GM19455 (cell line): ENCODE results near the gene SNAI3.
A peak's percentile ranks its signal among the peaks of the same experiment; 100 is the strongest.

Source experiments
- ATAC-seq: cut with Tn5 transposase; IDR thresholded peaks from one replicate; pipeline ENCODE4 v1.9.1; 2021; ENCODE audit not compliant: unreplicated experiment

SNAI3 gene

GRCh38 chr16:88651989-88652761 is 34.1 kb downstream of the SNAI3 start:
- ATAC-seq = no peak

GRCh38 chr16:88651276-88651988 is 34.9 kb downstream of the SNAI3 start:
- ATAC-seq = peak; percentile 73

DNA sequence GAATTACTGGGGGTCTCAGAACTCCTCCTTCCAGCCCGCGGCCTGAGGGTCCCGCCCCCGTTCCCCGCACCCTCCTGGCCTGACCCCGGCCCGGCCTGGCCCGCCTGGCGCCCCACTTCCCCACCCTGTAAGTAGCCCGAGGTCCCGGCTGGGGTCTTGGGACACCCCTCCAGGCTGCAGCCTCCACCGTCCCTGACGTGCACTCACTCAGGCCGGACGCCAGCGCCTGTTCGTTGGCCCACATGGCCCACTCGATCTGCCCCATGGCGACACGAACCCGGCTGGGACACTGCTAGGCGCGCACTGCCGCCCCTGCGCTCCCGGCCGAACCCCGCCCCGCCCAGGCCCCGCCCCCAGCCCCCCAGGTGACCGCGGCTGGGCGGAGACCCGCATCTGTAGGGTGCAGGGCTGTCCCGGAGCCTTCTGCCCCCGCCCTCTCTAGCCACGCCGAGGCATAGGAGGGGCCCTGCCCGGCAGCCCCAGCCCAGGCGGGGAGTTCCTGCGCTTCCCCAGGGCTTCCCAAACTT is 35.5 kb downstream of the SNAI3 start, which contains the start of gene CYBA:
Gene CYBA (minus strand): TSS at position 305 of the 527 bp plus-strand sequence. CDS start 40 bp downstream, at position 265.
- ATAC-seq = peak; percentile 77

- ATAC-seq = peak; percentile 23
These were observed 36.2 kb downstream of the SNAI3 start for GRCh38 chr16:88649924-88650748.

DNA sequence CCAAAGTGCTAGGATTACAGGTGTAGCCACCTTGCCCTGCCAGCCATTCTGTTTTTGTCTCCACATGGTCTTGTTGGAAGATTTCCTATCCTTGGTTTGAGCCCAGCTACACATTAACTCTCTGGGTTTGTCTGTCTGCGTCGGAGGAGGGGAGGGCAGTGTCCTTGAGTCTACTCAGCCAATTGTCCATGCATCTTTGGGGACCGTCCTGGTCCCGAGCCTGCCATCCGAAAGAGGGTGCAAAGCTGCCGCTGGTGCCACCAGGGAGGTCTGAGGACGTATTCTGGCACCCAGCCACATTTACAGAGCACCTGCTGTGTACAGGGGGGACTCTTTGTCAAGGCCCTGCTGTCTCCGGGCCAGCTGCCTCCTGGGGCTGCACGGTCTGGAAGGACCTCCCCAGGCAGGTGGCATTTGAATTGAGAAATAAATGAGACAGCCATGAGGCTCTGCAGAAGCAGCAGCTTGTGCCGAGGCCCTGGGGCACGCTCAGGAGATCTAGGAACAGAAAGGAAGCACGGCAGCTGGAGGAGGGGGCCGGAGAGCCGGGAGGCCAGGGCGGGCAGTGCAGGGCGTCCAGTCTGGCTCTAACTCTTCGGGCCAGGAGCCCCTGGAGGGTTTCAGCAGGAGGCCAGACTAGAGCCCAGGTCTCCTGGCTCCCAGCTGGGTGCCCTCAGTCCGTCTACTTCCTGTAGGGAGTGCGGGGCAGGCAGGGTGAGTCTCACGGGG is 36.9 kb downstream of the SNAI3 start:
- no peak for ATAC-seq

- ATAC-seq = no peak
These were observed 38.9 kb downstream of the SNAI3 start for GRCh38 chr16:88647178-88648070.

DNA sequence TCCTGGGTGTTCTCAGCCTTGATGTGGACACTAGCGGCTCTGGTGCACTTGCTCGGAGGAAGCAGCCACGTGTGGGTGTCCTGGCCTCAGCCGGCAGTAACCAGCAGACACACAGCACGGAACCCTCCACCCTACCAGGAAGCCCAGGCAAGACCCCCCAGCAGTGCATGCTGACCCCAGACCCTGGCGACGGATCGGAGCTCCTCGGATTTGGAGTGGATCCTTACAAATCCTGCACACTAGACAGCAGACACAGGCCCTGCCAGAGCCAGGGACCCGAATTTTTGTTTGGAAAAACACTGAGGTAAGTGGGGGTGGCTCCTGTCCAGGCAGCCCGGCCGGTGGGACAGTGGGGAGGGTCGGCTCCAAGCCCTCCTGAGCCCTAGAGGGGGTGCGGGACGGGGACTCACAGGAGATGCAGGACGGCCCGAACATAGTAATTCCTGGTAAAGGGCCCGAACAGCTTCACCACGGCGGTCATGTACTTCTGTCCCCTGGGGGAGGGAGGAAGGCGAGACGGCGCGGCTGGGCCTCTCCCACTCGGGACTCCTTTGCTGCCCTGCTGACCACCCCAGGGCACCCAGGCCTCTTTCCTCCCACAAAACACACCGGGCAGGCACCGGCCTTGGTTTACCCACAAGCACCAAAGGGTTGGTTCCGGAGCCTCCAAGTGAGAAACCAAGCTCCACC is 39.8 kb downstream of the SNAI3 start:
- no peak for ATAC-seq

DNA sequence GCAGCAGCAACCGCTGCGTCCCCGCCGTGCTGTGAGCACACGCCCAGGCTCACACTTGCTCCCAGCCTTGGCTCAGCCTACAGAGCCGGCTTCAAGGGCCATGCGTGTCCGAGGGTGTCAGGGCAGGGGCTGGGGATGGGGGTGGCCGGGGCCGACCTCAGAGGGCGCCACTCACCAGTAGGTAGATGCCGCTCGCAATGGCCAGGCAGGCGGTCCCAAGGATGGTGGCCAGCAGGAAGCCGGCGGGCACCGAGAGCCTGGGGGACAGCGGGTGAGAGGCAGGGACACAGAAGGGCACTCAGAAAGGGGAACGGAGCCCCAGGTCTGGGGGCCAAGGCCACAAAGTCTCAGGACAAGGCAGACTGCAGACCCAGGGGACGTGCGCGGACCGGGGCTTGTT is 40.4 kb downstream of the SNAI3 start:
- ATAC-seq = no peak

GRCh38 chr16:88645455-88645854 is 40.9 kb downstream of the SNAI3 start:
- ATAC-seq = no peak

GRCh38 chr16:88643644-88643932 is 42.7 kb downstream of the SNAI3 start:
- ATAC-seq = no peak

- no peak for ATAC-seq
These were observed 43.2 kb downstream of the SNAI3 start for GRCh38 chr16:88642881-88643643.

DNA sequence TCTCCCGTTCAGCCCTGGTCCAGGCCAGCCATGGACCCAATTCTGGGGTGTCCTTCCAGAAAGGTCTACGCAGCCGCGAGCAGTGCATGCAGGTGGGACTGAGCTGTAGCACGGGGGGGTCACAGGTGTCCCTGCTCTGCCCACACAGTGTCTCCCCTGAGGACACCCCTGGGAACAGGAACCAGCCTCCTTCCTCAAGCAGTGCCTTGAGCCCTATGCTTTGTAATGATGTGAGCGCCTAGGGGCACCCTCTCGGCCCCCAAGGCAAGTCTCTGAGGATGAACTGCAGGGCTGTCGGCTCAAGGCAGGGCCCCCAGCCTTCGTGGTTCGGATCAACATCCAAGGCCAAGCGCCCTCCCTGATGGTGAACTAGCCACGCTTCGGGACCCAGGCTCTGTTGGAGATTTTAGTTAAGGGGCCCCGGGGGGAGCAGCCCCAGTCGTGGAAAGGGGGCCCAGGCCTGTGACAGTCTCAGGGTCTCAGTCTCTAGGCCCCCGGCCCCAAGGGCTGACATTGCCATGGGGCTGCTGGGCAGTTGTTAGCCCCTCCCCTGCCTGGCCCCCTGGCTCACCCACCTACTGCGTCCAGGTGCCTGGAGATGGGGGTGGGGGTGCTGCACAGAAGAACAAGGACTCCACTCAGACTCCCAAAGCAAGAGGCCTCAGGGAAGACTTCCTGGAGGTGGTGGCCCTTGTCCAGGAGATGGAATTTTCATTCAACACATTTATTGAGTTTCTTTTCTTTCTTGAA is 45.6 kb downstream of the SNAI3 start:
- ATAC-seq = no peak

DNA sequence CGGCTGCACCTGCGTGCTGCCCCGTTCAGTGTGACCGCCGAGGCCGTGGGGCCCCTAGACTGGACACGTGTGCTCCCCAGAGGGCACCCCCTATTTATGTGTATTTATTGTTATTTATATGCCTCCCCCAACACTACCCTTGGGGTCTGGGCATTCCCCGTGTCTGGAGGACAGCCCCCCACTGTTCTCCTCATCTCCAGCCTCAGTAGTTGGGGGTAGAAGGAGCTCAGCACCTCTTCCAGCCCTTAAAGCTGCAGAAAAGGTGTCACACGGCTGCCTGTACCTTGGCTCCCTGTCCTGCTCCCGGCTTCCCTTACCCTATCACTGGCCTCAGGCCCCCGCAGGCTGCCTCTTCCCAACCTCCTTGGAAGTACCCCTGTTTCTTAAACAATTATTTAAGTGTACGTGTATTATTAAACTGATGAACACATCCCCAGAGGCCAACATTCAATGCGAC is 46.2 kb downstream of the SNAI3 start:
- ATAC-seq = no peak

GRCh38 chr16:88639231-88640038 is 46.9 kb downstream of the SNAI3 start:
- ATAC-seq = no peak

DNA sequence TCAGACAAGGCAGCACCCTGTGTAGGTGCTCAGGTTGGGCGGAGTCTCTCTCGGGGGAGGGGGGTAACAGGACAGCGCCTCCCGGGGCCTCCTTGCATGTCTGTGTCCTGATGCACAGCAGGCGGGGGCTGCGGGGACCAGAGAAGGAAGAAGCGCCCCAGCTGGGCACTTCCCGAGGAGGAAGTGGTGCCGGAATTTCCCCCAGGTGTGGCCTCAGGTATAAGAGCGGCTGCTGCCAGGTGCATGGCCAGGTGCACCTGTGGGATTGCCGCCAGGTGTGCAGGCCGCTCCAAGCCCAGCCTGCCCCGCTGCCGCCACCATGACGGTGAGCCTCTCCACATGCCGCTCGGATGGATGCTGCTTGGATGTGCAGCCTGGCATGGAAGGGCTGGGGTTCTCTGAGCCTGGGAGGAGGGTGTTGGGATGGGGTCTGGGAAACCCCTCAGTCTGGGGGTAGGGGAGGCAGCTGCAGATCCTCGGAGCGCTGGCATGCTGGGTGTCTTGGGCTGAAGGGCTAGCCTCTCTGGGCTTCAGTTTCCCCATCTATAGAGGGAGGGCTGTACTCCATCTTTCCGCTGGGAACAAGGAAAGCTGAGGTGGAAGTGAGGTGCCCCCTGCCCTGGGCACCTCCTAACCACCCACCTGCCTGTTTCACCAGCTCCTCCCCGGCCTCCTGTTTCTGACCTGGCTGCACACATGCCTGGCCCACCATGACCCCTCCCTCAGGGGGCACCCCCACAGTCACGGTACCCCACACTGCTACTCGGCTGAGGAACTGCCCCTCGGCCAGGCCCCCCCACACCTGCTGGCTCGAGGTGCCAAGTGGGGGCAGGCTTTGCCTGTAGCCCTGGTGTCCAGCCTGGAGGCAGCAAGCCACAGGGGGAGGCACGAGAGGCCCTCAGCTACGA is 47.7 kb downstream of the SNAI3 start, which contains the start of gene IL17C:
Gene IL17C (plus strand): TSS at position 250 of the 908 bp plus-strand sequence. CDS start 70 bp downstream, at position 320.
- no peak for ATAC-seq
